ENCODE measurements around the gene FOXK2. TPM values are rescaled to one million over a fixed set of nuclear protein-coding genes. Genes with fewer than 3 reads are reported as not detected.
A peak's percentile ranks its signal among the peaks of the same experiment; 100 is the strongest.

Gene FOXK2
- total RNA-seq, 2 experiments from 2014 or later = 76.2 to 144 TPM

- H3K36me3 ChIP-seq (ENCODE audit: insufficient read depth, low read length) = peaks cover 96% of the 10 kb centered on the region
- no peak overlapping the region for H3K4me2 ChIP-seq (ENCODE audit: low read length)
- intact Hi-C loops (cut with micrococcal nuclease; ENCODE audit: unreplicated experiment) = no loop called here
- H3K9me2 ChIP-seq (ENCODE audit: insufficient read depth, low read length) = no peaks in the 10 kb centered on the region
- ChIA-PET CTCF (ENCODE audit: unreplicated experiment) (no interaction called here), POLR2A (interaction anchor here (0.7 kb wide), 1 partner anchor 37 kb away, joined by 7 read pairs; no protein-coding TSS in a partner anchor)
- H3K4me1 ChIP-seq (ENCODE audit: insufficient read depth, low read length, poor library complexity, severe bottlenecking) = peaks cover 15% of the 10 kb centered on the region
- H2AFZ ChIP-seq (ENCODE audit: low read length) = no peak overlapping the region
- no peak overlapping the region for H3K4me3 ChIP-seq (ENCODE audit: low read depth, low read length, poor library complexity, severe bottlenecking)
- H3K9me3 ChIP-seq (ENCODE audit: low read length) = no peaks in the 10 kb centered on the region
- TF ChIP-seq CTCF (conservative IDR thresholded peaks at IDR 0.05; ENCODE audit: low read length) (no peak), EZH2phosphoT487 (IDR thresholded peaks at IDR 0.05; ENCODE audit: borderline replicate concordance, low read depth, low read length) (no peak)
- H3K79me2 ChIP-seq (ENCODE audit: insufficient read depth, low read depth, low read length) = no peaks in the 10 kb centered on the region
- H3K27ac ChIP-seq (ENCODE audit: low read depth, low read length, poor library complexity, severe bottlenecking) = no peak overlapping the region
- BruUV-seq (replicated peaks) = no TSS peak
- no peaks in the 10 kb centered on the region for H4K20me1 ChIP-seq (ENCODE audit: insufficient read depth, low read length)
- DNase-seq (ENCODE audit: low spot score) = no peak
Measured at GRCh38 chr17:82598256-82599119, 79.0 kb downstream of the FOXK2 start.

- Histone ChIP-seq H3K79me2 (ENCODE audit: insufficient read depth, low read depth, low read length) (no peaks in the 10 kb centered on the region), H3K4me2 (ENCODE audit: low read length) (no peak overlapping the region), H3K4me3 (ENCODE audit: low read depth, low read length, poor library complexity, severe bottlenecking) (no peak overlapping the region), H3K36me3 (ENCODE audit: insufficient read depth, low read length) (peaks cover 97% of the 10 kb centered on the region), H3K9me3 (ENCODE audit: low read length) (no peaks in the 10 kb centered on the region), H3K27ac (ENCODE audit: low read depth, low read length, poor library complexity, severe bottlenecking) (no peak overlapping the region), H2AFZ (ENCODE audit: low read length) (no peak overlapping the region), H3K4me1 (ENCODE audit: insufficient read depth, low read length, poor library complexity, severe bottlenecking) (peaks cover 10% of the 10 kb centered on the region), H4K20me1 (ENCODE audit: insufficient read depth, low read length) (no peaks in the 10 kb centered on the region), H3K9me2 (ENCODE audit: insufficient read depth, low read length) (no peaks in the 10 kb centered on the region)
- no peak for TF ChIP-seq EZH2phosphoT487 (IDR thresholded peaks at IDR 0.05; ENCODE audit: borderline replicate concordance, low read depth, low read length)
- POLR2A ChIA-PET = interaction anchor here (0.7 kb wide), 1 partner anchor 117 kb away, joined by 5 read pairs; the partner anchor contains the start of gene FN3KRP
- CTCF ChIA-PET (ENCODE audit: unreplicated experiment) = no interaction called here
- no TSS peak for BruUV-seq (replicated peaks)
- intact Hi-C loops (cut with micrococcal nuclease; ENCODE audit: unreplicated experiment) = no loop called here
- peak; percentile 54 for DNase-seq (ENCODE audit: low spot score)
Measured at GRCh38 chr17:82599674-82600661, 80.4 kb downstream of the FOXK2 start.

- Histone ChIP-seq H3K9me3 (ENCODE audit: low read length) (no peaks in the 10 kb centered on the region), H3K4me1 (ENCODE audit: insufficient read depth, low read length, poor library complexity, severe bottlenecking) (peaks cover 6% of the 10 kb centered on the region), H3K79me2 (ENCODE audit: insufficient read depth, low read depth, low read length) (no peaks in the 10 kb centered on the region), H3K9me2 (ENCODE audit: insufficient read depth, low read length) (no peaks in the 10 kb centered on the region), H3K4me2 (ENCODE audit: low read length) (no peak overlapping the region), H2AFZ (ENCODE audit: low read length) (no peak overlapping the region), H4K20me1 (ENCODE audit: insufficient read depth, low read length) (no peaks in the 10 kb centered on the region), H3K27ac (ENCODE audit: low read depth, low read length, poor library complexity, severe bottlenecking) (no peak overlapping the region), H3K4me3 (ENCODE audit: low read depth, low read length, poor library complexity, severe bottlenecking) (no peak overlapping the region), H3K36me3 (ENCODE audit: insufficient read depth, low read length) (peaks cover 97% of the 10 kb centered on the region)
- DNase-seq (ENCODE audit: low spot score) = no peak
- intact Hi-C loops (cut with micrococcal nuclease; ENCODE audit: unreplicated experiment) = no loop called here
- BruUV-seq (replicated peaks) = no TSS peak
- ChIA-PET CTCF (ENCODE audit: unreplicated experiment) (no interaction called here), POLR2A (no interaction called here)
- no peak for TF ChIP-seq CTCF (conservative IDR thresholded peaks at IDR 0.05; ENCODE audit: low read length)
- no peak for TF ChIP-seq EZH2phosphoT487 (IDR thresholded peaks at IDR 0.05; ENCODE audit: borderline replicate concordance, low read depth, low read length)
Measured at GRCh38 chr17:82600731-82601446, 81.4 kb downstream of the FOXK2 start.
